Measurements from ENCODE around the gene STOML2. TPM values are rescaled to one million over a fixed set of nuclear protein-coding genes. Genes with fewer than 3 reads are reported as not detected.

STOML2 gene
- total and polyA plus RNA-seq, 12 donors: 47.9 to 186 (median 137) TPM

DNA sequence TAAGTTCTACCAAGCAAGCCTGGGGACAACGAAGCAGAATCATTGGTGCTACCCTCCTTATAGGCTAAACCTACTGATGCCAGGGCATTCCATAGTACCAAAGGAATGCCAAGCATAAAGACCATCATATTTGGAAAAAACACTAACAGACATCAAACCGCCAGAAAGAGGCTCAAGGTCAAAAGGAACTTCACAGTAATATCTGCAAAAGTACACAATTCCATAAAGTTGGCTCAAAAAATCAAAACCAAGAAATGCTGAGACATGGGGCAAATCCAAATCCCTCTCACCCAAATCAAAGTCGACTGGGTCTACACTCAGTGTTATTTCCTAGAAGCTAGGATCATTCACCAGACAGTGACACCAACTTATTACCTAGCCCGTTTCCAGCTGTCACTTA lies 33.9 kb downstream of the STOML2 start:
- 38 to 55% (median 41%) methylated on average over 4 of the region's 4 CpGs for WGBS, 4 donors
- Histone ChIP-seq H3K36me3 (replicated peaks in 1 of 2) (peaks cover 0 to 43% of the 10 kb centered on the region in 2 donors), H3K27ac (peak overlapping the region in 1 of 5 donors; percentile 20), H3K9me3 (replicated peaks in 1 of 3) (no peaks in the 10 kb centered on the region), H3K27me3 (no peaks in the 10 kb centered on the region), H3K4me3 (peak overlapping the region in 1 of 4 donors; percentile 86), H3K4me1 (replicated peaks in 1 of 2) (peaks cover 38 to 39% of the 10 kb centered on the region in 2 donors)
- intact Hi-C loops (cut with DNase I): loop anchor here in 1 of 2 donors (10.0 kb wide), 1 partner anchor 74 kb away; no protein-coding TSS in a partner anchor
- DNase-seq: no peak
- no peak for TF ChIP-seq POLR2A (IDR thresholded peaks at IDR 0.05)
- TF ChIP-seq, protein P1, sequence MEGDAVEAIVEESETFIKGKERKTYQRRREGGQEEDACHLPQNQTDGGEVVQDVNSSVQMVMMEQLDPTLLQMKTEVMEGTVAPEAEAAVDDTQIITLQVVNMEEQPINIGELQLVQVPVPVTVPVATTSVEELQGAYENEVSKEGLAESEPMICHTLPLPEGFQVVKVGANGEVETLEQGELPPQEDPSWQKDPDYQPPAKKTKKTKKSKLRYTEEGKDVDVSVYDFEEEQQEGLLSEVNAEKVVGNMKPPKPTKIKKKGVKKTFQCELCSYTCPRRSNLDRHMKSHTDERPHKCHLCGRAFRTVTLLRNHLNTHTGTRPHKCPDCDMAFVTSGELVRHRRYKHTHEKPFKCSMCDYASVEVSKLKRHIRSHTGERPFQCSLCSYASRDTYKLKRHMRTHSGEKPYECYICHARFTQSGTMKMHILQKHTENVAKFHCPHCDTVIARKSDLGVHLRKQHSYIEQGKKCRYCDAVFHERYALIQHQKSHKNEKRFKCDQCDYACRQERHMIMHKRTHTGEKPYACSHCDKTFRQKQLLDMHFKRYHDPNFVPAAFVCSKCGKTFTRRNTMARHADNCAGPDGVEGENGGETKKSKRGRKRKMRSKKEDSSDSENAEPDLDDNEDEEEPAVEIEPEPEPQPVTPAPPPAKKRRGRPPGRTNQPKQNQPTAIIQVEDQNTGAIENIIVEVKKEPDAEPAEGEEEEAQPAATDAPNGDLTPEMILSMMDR (IDR thresholded peaks at IDR 0.05): no peak

DNA sequence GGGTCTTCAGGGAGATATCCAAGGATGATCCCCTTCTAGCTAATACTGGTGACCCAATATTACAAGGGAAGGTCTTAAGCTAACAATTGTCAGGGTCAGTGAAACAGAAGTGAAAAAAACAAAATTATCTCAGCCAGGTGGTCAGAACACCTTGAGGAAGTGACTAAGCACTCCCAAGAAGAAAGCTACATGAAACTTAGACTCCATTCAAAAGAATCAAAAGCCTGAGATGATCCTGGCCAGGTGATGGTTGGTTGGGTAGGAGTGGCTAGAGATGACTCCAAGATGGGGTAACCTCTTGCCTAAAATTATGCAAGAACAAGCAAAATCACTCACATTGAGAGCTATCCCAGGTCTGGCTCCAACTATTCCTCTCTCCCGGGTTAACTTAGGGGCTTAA lies 35.9 kb downstream of the STOML2 start:
- intact Hi-C loops (cut with DNase I): loop anchor here in 1 of 2 donors (10.0 kb wide), 1 partner anchor 72 kb away; no protein-coding TSS in a partner anchor

DNA sequence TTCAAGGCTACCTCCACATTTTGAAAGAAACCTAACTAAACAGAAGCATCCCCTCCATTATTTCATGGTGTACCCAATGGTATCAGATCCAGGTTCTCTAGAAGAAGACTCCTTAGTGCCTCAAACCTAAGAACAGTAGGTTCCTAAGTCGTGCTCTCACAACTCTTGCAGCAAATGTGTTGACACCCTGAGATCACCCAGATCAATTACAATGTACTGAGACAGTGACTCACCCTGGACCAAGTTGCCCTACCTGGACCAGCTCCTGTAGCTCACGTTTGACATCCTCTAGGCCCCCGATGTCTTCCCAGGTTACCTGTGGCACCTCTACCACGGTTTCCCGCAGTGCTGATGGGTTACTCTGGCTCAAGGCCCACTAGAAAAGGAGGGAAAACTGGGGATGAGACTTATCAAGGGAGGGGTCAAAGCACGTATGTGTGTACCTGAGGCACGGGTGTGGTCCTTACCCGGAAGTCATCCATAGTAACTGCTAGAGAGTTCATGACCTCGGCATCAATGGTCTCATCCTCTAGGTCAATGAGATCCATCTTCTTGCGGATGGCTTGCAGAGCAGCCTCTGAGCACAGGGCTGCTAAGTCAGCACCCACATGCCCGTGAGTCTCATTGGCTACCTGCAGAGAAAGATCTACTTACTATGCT lies 42.3 kb downstream of the STOML2 start:
- intact Hi-C loops (cut with DNase I): loop anchor here in 1 of 2 donors (10.0 kb wide), 1 partner anchor 66 kb away; no protein-coding TSS in a partner anchor
- peaks cover 0 to 100% of the 10 kb centered on the region in 2 donors for H3K36me3 ChIP-seq (replicated peaks in 1 of 2)

More for the DNA sequence above, 35.9 kb downstream of the STOML2 start:
- Histone ChIP-seq H3K27ac (no peak overlapping the region), H3K4me3 (no peak overlapping the region), H3K4me1 (replicated peaks in 1 of 2) (peaks cover 34 to 39% of the 10 kb centered on the region in 2 donors), H3K36me3 (replicated peaks in 1 of 2) (peaks cover 0 to 63% of the 10 kb centered on the region in 2 donors), H3K9me3 (replicated peaks in 1 of 3) (no peaks in the 10 kb centered on the region), H3K27me3 (no peaks in the 10 kb centered on the region)
- DNase-seq: no peak
- WGBS, 4 donors: 81 to 88% (median 84%) methylated on average over 1 of the region's 1 CpG
- TF ChIP-seq POLR2A (IDR thresholded peaks at IDR 0.05): no peak
- TF ChIP-seq, protein P1 (IDR thresholded peaks at IDR 0.05): no peak

DNA sequence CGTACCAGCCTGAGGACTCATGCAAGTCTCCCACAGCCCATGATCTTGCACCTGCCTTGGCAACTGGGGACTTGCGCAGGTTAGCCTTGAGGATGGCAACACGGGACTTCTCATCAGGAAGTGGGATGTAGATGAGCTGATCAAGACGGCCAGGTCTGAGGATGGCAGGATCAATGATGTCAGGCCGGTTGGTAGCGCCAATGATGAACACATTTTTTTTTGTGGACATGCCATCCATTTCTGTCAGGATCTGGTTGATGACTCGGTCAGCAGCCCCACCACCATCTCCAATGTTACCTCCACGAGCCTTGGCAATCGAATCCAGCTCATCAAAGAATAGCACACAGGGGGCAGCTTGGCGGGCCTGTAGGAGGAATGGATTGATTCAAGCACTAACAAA lies 43.5 kb downstream of the STOML2 start:
- 87 to 92% (median 89%) methylated on average over 10 of the region's 10 CpGs for WGBS, 4 donors

More for the DNA sequence above, 42.3 kb downstream of the STOML2 start:
- Histone ChIP-seq H3K27me3 (no peaks in the 10 kb centered on the region), H3K27ac (no peak overlapping the region), H3K9me3 (replicated peaks in 1 of 3) (no peaks in the 10 kb centered on the region), H3K4me1 (replicated peaks in 1 of 2) (no peaks in the 10 kb centered on the region), H3K4me3 (no peak overlapping the region)
- no peak for DNase-seq
- TF ChIP-seq, protein P1 (IDR thresholded peaks at IDR 0.05): no peak
- TF ChIP-seq POLR2A (IDR thresholded peaks at IDR 0.05): no peak
- WGBS, 4 donors: 89 to 96% (median 92%) methylated on average over 9 to 11 of the region's 11 CpGs

More for the DNA sequence above, 43.5 kb downstream of the STOML2 start:
- Histone ChIP-seq H3K4me1 (replicated peaks in 1 of 2) (no peaks in the 10 kb centered on the region), H3K4me3 (no peak overlapping the region), H3K27ac (peak overlapping the region in 1 of 5 donors; percentile 44), H3K27me3 (no peaks in the 10 kb centered on the region), H3K9me3 (replicated peaks in 1 of 3) (no peaks in the 10 kb centered on the region), H3K36me3 (replicated peaks in 1 of 2) (peaks cover 0 to 99% of the 10 kb centered on the region in 2 donors)
- intact Hi-C loops (cut with DNase I): no loop called here
- TF ChIP-seq, protein P1 (IDR thresholded peaks at IDR 0.05): no peak
- no peak for TF ChIP-seq POLR2A (IDR thresholded peaks at IDR 0.05)
- DNase-seq: no peak
